HuH-7.5 (cell line): ENCODE results near the gene PRUNE2.
"Not testable (repeated sequence)": the region's sequence is repeated elsewhere in the genome, so short reads cannot be mapped to it uniquely, and the experiment has no call there.

ENCODE experiments used
- DNase-seq: peaks from one replicate; pipeline ENCODE4 v3.0.0; 2011; ENCODE audit warnings: low spot score

PRUNE2 gene

DNA sequence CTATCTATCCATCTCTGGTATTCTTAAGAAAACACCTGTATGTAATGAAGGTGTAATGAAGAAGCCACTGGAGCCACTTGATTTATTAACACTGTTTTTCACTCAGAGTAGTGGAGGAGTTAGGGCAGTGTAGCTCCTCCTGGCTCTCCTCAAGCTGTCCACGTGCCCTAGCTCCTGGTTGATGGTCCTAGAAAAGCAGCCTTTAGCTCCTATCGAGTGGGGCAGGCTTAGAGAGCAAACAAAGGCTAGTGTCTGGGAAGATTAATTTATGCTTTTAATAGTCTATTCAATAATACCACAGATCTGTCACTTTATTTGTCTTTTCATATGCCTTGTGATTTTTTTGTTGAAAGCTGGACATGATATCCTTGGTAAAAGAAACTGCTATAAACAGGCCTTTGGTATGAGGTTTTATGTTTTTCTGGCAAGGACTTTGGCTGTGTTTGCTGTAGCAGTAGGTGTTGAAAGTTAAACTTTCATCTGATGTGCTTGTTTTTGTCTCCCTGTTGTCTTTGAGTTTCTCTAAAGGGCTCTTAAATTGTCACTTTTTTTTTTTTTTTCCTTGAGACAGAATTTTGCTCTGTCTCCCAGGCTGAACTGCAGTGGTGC, 305.8 kb downstream of the PRUNE2 start:
- DNase-seq, result no peak

DNA sequence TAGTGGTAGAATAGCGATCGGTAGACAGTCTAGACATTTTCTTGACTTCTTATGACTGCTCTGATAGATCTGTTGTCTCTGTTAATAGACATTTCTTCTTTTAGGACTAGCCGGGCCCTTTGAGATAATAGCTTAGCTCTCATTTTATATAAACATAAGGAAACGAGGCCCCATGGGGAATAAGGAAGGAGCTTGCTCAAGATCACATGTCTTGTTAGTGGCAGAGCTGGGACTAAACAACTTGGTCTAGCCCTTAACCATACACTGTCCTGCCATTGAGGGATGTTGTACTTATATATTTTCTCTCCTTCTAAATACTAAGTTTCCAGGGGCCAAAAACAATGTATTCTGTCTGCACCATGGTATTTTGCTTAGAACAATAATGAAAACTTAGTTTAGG, 306.9 kb downstream of the PRUNE2 start:
- no peak for DNase-seq

DNA sequence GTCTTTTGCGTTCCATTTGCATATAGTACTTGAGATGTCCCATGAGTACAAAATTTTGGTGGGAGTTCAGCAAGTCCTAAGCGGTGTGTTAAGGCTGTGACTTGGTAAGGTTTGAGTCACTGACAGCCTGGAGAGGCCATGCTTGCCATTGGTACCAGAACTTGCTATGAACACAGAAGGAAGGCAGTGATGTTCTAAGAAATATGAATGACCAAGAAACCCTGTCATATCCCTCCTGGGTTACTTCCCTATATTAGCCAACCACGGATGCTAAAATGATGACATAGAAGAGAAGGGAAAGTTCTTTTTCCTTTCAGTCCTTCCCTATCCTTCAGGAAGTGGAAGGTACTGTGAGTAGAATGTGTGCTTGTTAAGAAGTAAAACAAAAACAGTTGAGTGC, 310.3 kb downstream of the PRUNE2 start:
- no peak for DNase-seq

DNA sequence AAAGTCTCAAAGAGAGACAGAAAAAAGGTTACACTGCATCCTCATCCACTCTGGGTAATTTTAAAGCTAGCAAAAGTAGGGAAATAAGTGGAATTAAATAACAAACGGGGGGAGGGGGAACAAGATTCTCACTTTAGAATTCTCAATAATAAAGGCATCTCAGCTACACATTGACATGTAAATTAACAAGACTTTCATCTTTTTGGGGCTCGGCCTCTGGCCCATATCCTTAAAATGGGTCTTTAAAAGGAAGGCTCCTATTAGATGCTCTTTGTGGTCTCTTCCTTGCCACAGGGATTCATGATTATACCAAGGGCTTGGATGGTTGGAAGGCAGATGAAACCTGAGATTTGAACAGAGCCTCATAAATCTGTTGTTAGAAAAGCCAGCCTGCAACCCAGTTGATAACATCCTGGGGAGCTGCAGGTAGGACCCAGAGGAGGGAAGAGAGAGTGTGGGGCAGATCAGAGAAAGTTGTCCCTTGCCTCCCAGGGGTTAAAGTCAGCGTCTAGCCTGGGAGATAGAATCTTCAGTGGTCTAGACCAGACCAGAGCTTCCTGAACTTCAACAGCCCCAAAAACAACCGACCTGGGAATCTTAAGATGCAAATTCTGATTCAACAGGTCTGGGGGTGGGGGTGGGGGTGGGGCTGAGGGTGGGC, 311.0 kb downstream of the PRUNE2 start:
- no peak for DNase-seq

DNA sequence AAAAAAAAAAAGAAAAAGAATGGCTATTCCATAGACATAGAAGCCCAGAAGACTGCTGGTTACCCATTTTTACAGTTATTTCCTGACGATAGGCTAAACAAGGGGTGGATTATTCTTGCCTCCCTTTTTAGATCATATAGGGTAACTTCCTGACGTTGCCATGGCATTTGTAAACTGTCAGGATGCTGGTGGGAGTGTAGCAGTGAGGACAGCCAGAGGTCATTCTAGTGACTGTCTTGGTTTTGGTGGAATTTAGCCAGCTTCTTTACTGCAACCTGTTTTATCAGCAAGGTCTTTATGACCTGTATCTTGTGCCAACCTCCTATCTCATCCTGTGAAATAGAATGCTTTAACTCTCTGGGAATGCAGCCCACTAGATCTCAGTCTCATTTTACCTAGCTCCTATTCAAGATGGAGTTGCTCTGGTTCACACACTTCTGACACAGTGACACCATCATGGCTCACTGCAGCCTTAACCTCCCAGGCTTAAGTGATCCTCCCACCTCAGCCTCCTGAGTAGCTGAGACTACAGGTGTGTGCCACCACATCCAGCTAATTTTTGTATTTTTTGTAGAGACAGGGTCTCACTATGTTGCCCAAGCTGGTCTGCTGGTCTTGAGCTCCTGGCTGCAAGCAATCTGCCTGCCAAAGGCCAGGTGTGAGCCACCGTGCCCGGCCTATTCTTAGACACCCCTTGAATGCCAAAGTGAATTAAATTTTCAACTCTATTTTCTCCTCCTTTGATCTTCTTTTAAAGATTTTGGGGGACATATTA, 311.8 kb downstream of the PRUNE2 start:
- DNase-seq, result not testable (repeated sequence)

DNA sequence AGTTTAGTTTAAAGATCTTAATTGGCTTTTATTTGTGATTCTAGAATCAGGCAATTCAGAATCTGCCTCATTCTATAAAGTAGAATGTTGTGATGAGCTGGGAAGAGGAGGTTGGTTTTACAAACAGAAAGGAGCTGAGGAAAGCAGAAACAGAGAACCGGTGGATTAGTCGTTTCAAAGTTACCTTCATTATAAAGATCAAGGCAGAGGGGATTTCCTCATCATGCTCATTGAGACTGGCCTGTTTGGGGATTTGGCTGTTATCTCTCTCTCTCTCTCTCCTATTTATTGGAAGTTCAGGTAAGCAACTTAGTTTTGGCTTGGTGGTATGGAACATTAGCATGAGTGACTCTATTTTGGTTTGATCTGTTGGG, 313.0 kb downstream of the PRUNE2 start:
- DNase-seq, result no peak

DNA sequence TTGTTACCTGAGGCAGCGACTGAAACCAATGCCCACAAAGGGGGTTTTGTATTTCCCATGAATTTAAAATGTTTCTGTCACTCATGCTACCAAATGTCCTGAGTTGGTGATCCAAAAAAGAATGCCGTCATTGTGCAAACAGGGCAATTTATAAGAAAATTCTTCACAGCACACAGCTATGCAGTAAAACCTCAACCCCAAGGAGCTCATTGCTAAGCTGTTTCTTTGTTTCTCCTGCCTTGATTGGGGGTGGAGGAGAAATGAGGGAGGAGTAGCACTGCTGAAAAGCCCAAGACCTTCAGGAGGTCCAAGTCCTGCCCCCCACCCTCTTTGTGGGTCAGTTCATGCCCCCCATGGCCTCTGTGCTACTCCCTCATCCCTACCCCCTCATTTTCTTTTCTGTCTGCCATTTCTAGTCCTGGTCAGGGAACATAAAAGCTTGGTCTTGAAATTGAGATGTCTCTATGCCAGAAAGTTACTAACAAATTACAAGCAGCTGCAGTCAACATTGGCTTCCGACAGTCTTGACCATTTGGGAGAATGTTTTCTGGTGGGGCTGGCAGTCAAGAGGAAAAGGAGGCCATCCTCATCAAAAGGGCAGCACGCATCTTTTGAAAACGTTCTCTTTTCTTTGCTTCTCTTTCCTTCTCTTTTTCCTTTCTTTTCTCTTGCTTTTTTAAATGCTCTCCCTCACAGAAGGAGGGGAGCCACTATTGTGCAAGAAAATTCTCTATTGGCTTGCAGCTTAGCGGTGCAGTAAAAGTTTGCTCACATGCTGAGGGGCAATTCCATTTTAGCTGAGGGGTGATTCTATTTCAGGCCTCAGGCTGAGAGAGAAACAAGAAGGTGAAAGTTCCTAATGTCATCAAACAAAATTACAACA, 313.6 kb downstream of the PRUNE2 start:
- DNase-seq, result no peak

DNA sequence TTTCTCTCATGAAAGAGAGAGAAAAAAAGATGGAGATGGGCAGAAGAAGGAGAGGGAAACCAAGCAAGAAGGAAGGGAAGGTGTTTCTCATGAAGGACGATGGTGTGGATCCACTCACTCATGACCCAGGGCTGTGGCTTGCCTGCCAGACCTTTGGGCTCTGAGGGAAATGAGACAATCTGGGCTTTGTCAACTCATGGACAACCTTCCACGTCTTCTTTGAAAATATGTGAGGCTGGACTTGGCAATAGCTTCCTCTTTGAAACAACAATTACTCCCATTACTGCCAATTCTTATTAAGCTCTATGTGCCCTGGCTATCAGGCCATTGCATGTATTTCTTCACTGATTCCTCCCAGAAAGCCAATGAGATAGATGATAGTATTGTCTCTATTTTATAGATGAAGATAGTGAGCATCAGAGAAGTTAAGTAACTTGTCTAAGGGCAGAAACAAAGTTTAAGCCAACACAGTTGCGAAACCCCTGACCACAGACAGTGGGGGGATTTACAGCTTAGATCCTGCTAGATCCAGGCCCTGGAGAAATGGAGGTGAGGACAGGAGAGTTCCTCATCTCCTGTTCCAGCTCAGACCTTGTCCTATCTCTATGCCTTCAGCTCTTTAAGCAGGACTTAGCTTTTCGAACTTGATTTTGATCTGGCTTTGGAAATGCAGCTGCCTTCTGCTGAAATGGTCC, 314.5 kb downstream of the PRUNE2 start:
- no peak for DNase-seq

DNA sequence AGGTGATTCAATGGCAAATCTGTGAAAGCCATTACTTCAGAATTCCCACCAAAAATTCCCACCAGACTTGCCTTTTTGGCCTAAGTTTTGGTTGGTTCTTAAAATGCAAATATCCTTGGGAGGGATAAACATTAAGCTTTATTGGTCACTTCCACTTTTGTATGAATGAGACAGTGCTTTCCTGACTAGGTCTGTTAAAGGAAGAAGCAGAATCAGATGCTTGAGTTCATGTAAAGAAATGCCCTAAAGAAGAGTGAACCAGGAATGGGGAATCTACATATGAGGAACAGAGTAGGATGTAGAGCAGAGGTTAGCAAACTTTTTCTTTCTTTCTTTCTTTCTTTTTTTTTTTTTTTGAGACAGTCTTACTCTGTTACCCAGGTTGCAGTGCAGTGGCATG, 317.6 kb downstream of the PRUNE2 start:
- no peak for DNase-seq

DNA sequence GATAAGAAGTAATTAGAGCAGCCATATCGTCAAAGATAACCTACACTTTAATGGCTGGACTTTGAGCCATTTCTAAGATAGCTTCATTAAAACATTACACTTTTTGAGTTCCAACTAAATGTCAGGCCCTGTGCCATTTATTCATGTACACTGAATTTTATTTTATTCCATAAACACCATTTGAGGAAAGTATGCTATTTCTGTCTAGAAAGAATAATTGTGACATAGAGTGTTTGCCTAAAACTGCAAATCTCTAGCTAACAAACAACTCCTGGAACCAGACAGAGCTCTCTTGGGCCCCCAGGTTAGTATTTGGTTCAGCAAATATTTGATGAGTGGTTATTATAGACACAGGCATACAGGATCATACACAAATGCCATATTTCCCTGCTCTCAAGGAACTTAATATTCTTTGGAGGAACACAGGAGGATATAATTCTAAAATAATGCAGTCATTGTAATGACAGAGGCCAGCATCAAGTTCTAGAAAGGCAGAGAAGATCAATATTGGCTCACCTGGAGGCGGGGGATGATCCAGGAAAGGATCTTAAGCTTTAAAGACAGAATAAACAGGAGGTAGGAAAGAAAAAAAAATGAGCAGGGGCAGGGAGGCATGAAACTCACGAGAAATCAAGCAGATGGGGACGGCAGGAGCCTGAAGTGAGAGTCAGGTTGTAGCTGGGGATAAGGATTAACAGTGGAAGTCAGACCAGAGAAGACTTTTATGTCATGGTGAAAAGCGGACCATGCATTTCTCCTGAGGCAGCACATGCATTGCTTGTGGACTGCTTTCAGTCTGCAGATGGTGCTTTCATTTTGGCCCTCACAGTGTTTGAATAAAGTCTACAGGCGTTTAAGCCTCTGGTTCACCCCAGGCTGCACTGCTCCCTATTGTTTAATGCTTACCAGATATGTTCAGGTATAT, 319.3 kb downstream of the PRUNE2 start:
- no peak for DNase-seq

DNA sequence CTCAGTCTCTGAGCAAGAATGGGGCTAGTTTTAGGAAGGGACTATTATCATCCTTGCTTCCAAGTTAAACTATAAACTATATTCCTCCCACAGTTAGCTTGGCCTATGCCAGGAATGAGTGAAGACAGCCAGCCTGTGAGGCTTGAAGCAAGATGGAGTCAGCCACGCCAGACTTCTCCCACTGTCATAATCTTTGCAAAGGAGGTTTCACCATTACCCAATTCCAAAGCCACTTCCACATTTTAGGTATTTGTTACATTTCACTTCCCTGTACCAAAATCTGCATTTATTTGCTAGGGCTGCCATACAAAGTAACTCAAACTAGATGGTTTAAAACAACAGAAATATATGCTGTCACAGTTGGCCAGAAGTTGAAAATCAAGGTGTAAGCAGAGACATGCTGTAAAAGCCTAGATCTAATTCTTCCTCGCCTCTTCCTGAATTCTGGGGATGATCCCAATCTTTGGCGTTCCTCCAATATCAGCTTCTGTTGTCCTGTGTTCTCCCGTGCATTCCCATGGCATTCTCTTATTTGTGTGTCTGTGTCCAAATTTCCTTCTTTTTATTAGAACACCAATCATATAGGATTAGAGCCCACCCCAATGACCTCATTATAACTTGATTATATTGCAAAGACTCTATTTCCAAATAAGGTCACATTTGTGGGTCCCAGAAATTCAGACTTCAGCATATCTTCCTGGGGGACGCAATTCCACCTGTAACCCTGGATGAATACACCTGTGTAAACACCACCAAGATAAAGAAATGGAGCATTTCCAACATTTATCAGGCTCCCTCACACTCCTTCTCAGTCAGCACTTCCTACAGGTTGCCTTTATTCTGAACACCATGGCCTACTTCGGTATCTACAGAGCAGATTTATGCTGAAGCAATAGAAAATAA, 320.2 kb downstream of the PRUNE2 start:
- no peak for DNase-seq

DNA sequence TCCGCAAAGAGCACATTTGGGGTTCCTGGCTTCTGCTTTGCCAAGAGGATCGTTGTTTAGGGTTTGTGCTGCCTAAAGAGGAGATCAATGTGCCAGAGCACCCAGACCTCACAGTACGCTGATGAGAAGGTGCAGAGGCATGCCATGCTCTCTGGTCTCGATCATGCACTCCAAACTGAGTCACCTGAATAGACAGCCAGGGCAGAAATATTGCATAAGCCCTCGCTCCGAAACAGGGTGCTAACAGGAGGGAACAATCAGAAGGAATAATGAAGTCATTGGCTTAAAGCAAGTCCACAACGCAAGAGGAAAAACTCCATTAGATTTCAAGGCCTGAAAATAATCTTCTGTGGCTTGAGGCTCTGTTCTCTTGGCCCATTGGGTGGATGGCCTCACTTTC, 322.7 kb downstream of the PRUNE2 start:
- no peak for DNase-seq

DNA sequence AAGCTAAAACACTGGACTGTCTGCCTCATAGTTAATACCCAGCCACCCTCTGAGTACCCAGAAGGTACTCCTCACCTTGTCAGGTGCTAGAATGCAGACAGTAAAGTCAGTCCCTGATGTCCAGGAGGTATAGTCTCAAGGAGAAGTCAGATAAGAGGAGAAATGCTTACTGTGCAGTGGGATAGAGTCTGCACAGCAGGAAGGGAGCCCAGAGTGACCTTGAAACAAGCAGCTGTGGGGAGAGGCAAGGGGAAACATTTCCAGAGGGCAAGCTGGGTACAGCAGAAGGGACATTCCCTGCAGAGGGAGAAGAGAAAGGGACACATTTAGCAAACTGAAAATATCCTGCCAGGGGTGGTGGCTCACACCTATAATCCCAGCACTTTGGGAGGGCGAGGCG, 324.2 kb downstream of the PRUNE2 start:
- DNase-seq, result no peak

DNA sequence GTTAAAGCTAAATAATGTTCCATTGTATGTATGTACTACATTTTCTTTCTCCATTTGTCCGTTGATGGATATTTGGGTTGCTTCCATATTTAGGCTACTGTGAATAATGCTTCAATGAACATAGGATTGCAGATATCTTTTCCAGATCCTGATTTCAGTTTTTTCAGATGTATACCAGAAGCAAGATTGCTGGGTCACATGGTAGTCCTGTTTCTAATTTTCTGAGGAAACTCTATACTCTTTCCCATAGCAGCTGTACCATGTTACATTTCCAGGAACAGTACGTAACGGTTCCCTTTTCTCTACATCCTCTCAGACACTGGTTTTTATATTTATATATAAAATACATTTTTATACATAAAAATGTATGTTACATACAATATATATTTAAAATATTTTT, 325.1 kb downstream of the PRUNE2 start:
- no peak for DNase-seq

DNA sequence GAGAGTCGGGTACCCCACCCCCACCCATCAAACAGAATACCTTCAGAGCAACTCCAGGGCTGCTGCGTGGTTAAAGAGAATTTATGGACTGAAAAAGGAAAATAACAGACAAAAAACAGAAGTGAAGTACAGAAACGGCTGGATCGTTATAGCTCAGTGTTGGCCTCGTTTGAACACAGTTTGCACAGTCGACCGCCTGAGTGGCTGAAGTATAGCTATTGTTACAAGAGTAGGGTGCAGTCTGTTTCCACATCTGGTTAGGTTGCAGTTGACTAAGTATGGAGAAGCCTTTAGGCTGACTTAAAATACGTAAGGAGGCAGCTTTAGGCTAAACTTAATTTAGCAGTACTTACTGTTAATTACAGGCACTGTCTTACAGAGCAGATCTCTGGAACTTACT, 325.7 kb downstream of the PRUNE2 start:
- DNase-seq, result no peak

DNA sequence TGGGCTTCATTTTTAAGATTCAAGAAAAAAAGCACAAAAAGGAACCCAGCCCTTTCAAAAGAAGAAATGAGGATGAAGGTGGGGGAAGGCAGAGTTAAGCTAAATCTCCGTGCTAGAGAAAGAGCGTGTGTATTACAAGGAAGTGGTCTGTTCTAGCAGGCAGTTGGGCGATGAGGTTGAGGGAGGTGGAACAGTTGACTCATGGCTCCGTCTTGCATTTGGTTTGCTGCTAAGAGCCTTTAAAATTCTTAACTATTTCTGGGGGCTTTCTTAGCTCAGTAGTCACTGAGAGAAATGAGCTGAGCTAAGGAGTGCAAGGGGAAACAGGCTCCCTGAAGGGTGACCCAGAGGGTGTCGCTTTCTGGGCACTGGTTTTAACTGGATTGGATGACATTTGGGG, 329.6 kb downstream of the PRUNE2 start:
- DNase-seq, result no peak

DNA sequence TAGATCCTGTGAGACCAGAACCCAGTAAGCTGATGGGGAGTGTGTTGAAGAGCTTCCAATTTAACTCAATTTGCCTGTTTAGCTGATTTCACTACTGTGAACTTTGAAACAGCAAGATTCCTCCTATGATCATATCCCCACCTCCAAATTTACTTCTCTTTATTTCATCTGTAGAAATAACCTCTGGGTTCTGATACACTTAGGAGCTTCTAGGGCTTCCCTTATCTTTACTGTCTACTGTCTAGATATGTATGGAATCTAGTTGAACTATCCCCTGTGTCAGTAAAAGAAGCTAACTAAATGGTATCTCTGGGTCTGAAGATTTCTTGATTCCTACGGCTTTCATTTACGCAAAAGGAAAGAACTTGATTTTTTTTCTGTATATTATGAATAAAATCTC, 330.2 kb downstream of the PRUNE2 start:
- no peak for DNase-seq

DNA sequence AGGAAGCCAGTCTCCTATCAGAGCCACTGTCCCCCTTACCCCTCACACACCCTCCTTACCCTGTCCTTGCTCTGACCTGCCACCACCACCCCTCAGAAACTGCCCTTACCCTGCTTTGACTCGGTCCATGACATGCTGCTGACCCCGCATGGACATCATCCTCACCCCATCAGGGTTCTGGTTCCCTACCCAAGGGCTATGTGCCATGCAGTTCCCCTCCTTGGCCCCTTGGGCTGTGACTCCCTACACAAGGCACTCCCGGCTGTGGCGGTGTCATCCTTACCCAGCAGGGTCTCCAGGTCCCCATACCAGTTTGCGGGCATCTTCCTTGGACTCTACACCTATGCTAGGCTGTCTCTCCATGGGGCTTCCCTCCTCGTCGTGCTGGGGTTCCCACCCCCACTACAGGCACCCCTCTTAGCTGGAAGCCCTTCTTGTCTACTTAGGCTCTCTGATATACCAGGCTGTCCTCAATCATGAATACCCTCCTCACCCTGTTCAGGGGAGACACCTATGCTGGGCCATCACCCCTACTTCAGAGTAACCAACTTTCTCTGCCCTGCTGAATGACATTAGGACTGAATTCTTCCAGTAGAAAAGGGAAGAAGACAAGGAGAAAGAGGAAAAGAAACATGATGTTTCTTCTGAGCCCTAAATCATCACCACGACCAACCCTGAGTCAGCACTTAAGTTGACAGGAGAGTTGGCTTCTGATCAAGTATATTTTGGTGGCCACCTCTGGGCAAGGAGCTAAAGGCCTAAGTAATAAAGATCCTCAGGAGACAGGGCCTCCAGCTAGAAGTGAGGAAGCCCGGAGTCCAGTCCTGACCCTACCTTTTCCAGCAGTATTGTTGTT, 331.8 kb downstream of the PRUNE2 start:
- DNase-seq, result no peak

DNA sequence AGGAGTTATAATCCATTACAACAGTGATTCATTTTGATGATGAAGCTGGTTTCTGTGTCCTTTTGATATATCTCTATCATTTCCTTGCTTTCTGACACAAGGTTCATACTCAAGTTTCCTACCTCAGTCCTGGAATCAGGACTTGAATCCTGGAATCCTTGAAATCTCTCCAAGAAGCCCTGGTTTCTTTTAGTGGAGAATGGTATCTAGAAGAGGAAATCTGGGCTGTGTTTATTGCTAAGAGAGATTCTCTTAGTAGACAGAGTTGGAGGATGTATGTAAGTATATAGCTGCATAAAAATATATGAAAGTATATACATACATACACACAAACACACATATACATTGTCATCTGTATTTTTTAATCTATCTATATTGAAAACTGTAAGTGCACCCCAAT, 332.5 kb downstream of the PRUNE2 start:
- no peak for DNase-seq
